PC-9 (cell line): ENCODE results near the gene SHISA5. TPM values are rescaled to one million over a fixed set of nuclear protein-coding genes. Genes with fewer than 3 reads are reported as not detected.

Source experiments
- Bru-seq: library from RNA; stranded (reverse); fragments of 400-500 nt; gene quantifications from one replicate; lab custom pipeline; 2021; lab: Mats Ljungman, UMichigan
- BruChase-seq, 2 experiments: library from RNA; stranded (reverse); fragments of 400-500 nt; gene quantifications; one replicate each; lab custom pipeline; 2021; lab: Mats Ljungman, UMichigan
- BruUV-seq: library from RNA; stranded (reverse); fragments of 400-500 nt; replicated peaks from 2 replicates; lab custom pipeline; 2021; lab: Mats Ljungman, UMichigan
- CTCF ChIA-PET: fragments of 300-600 bp; sonication (Branson Sonifier 250); formaldehyde crosslinking; loops from one replicate; lab custom pipeline; 2022; ENCODE audit warnings: antibody characterized with exemption; lab: Charles Lee
- POLR2A ChIA-PET: fragments of 300-600 bp; sonication (Branson Sonifier 250); formaldehyde crosslinking; loops from one replicate; lab custom pipeline; 2022; ENCODE audit warnings: antibody characterized with exemption; ENCODE audit not compliant: unreplicated experiment; lab: Charles Lee
- DNase-seq, 2 experiments: peaks; one replicate each; pipeline versions ENCODE4 v3.0.0 to v3.0.0-alpha.2; 2015 to 2022; ENCODE audit warnings: mixed read lengths in 1 of 2
- H2AFZ ChIP-seq: fragments of 200-600 bp; sonication (generic); 2 replicates; pipeline ENCODE4 v1.8.1; 2017; ENCODE audit warnings: antibody characterized with exemption
- H3F3A ChIP-seq: fragments of 200-600 bp; sonication (generic); 2 replicates; pipeline ENCODE4 v1.8.1; 2017; ENCODE audit warnings: antibody characterized with exemption, mild to moderate bottlenecking, low read depth; ENCODE audit not compliant: insufficient read depth
- H3K27ac ChIP-seq: fragments of 200-600 bp; sonication (generic); 2 replicates; pipeline ENCODE4 v1.6.1; 2016; ENCODE audit warnings: mixed run types
- H3K27me3 ChIP-seq: fragments of 200-600 bp; sonication (generic); 2 replicates; pipeline ENCODE4 v1.6.1; 2016; ENCODE audit warnings: low read depth, mixed run types; ENCODE audit not compliant: insufficient read depth
- H3K36me3 ChIP-seq: fragments of 200-600 bp; sonication (generic); 2 replicates; pipeline ENCODE4 v1.6.1; 2016; ENCODE audit warnings: low read depth, mixed run types
- H3K4me1 ChIP-seq: fragments of 200-600 bp; sonication (generic); replicated peaks from 2 replicates; pipeline ENCODE4 v1.6.1; 2016; ENCODE audit warnings: mixed run types; ENCODE audit not compliant: insufficient read depth
- H3K4me2 ChIP-seq: fragments of 200-600 bp; sonication (generic); 2 replicates; pipeline ENCODE4 v1.6.1; 2017; ENCODE audit warnings: mixed run types
- H3K4me3 ChIP-seq: fragments of 200-600 bp; sonication (generic); 2 replicates; pipeline ENCODE4 v1.6.1; 2016; ENCODE audit warnings: mixed run types
- H3K79me2 ChIP-seq: fragments of 200-600 bp; sonication (generic); 2 replicates; pipeline ENCODE4 v1.6.1; 2017; ENCODE audit warnings: low read depth, mixed run types
- H3K9me2 ChIP-seq: fragments of 200-600 bp; sonication (generic); 2 replicates; pipeline ENCODE4 v1.8.1; 2017; ENCODE audit warnings: mild to moderate bottlenecking; ENCODE audit not compliant: insufficient read depth
- H3K9me3 ChIP-seq: fragments of 200-600 bp; sonication (generic); 2 replicates; pipeline ENCODE4 v1.8.1; 2016; ENCODE audit warnings: low read depth; ENCODE audit not compliant: insufficient read depth
- H4K20me1 ChIP-seq: fragments of 200-600 bp; sonication (generic); 2 replicates; pipeline ENCODE4 v1.8.1; 2017; ENCODE audit not compliant: insufficient read depth
- CTCF ChIP-seq: fragments of 200-600 bp; sonication (generic); conservative IDR thresholded peaks from 2 replicates; pipeline ENCODE4 v1.6.1; 2017; ENCODE audit warnings: mixed run types, antibody characterized with exemption, mild to moderate bottlenecking, moderate library complexity
- EZH2 ChIP-seq: fragments of 200-600 bp; sonication (generic); IDR thresholded peaks from 2 replicates; pipeline ENCODE4 v1.8.0; 2017; ENCODE audit warnings: antibody characterized with exemption, low read depth
- intact Hi-C: fragments of 100-400 bp; cut with micrococcal nuclease; formaldehyde crosslinking; loops from one replicate; pipeline ENCODE4 v1.10.0; 2022; ENCODE audit not compliant: unreplicated experiment
- long read RNA-seq: library from polyadenylated mRNA; stranded (forward); transcript quantifications from one replicate; pipeline ENCODE4 v2.0.0, GENCODE V29; 2022
- total RNA-seq: library from RNA; stranded (reverse); gene quantifications from 2 replicates; pipeline ENCODE4 v1.2.3, GENCODE V29; 2021

Gene SHISA5, protein sequence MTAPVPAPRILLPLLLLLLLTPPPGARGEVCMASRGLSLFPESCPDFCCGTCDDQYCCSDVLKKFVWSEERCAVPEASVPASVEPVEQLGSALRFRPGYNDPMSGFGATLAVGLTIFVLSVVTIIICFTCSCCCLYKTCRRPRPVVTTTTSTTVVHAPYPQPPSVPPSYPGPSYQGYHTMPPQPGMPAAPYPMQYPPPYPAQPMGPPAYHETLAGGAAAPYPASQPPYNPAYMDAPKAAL
- total RNA-seq: 133 and 141 TPM in 2 replicates
- percentile 57 among the genes with signal in this experiment for Bru-seq, nascent RNA
- percentile 54 among the genes with signal in this experiment for BruChase-seq, experiment 1, labeled RNA remaining after a 2-hour chase
- percentile 79 among the genes with signal in this experiment for BruChase-seq, experiment 2, labeled RNA remaining after a 6-hour chase
- long read RNA-seq, transcript SHISA5-210 (6 exons, 2,081 nt): minor isoform, 7 of 335 reads
- long read RNA-seq, transcript SHISA5-206 (4 exons, 1,839 nt): major isoform, 125 of 335 reads
- long read RNA-seq, transcript SHISA5-208 (6 exons, 2,250 nt): minor isoform, 11 of 335 reads
- long read RNA-seq, transcript SHISA5-201 (6 exons, 2,369 nt): minor isoform, 123 of 335 reads
- long read RNA-seq, partial matches to known transcripts: 51 of 335 reads
- long read RNA-seq, other reads (novel, unspliced or antisense): 14 of 335 reads

DNA sequence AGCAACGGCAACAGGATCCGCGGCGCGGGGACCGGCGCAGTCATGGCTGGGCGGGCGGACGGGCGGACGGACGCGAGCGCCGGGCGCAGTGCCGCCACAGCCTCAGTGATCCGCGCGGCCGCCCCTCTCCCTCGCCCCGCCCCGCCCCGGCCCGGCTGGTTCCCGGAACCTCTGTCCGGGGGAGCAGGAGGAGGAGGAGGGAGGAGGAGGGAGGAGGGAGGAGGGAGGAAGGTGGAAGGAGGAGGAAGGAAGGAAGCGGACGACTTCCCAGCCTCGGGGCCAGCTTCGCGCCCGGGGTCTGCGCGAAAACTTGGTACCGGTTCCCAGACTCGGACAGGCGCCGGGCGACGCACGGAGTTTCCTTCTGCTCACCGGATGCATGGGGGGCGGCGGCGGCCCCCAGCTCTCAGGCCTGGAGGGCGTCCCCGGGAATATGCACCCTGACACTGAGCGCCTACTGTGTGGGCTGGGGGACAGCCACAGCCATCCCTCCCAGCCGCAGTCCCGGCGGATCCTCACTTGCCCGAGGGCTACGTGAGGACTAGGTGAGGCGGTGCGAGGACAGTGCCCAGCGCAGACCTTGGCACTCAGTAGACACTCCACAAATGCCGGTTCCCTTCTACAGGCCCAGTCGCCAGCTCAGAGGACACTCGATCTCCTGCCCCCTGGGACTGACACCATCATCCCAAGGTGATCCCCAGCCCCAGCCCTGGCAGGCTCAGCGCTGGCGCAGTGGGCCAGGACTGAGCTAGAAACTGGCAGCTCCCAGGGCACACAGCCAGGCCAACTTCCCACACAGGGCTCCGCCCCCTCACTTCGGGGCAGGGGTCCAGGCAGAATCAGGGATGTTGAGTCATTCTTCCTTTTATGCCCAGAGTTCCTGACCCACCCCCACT is at the start of gene SHISA5:
TSS of gene SHISA5 (minus strand) at position 124 of the 896 bp plus-strand sequence. CDS start at position 44, 80 bp downstream.
- H3K4me1 ChIP-seq: peaks cover 76% of the 10 kb centered on the region
- no peaks in the 10 kb centered on the region for H3K9me2 ChIP-seq
- no TSS peak for BruUV-seq
- H3K9me3 ChIP-seq: no peaks in the 10 kb centered on the region
- CTCF ChIA-PET: interaction anchor here (0.6 kb wide), 1 partner anchor 48 kb away, joined by 6 read pairs; no protein-coding TSS in a partner anchor
- no peaks in the 10 kb centered on the region for H3K27me3 ChIP-seq
- TF ChIP-seq EZH2 (no peak), CTCF (no peak)
- no peaks in the 10 kb centered on the region for H3K36me3 ChIP-seq
- no peaks in the 10 kb centered on the region for H4K20me1 ChIP-seq
- 0 out of 2 replicates have a peak within 1 kb of the TSS, but pooled peaks have one; percentile 29 for H3K27ac ChIP-seq
- H3K79me2 ChIP-seq: peaks cover 18% of the 10 kb centered on the region
- peak in 1 of 2 experiments; percentile 55 for DNase-seq
- POLR2A ChIA-PET: interaction anchor here (0.6 kb wide), 1 partner anchor 94 kb away, joined by 4 read pairs; no protein-coding TSS in a partner anchor
- H3F3A ChIP-seq: peaks cover 31% of the 10 kb centered on the region
- H3K4me3 ChIP-seq: peak within 1 kb of the TSS; percentile 71
- H2AFZ ChIP-seq: peak within 1 kb of the TSS; percentile 91
- intact Hi-C loops: loop anchor here (10.0 kb wide), 1 partner anchor 411 kb away; the partner anchor contains the start of gene ARIH2
- peak within 1 kb of the TSS; percentile 93 for H3K4me2 ChIP-seq

- no peaks in the 10 kb centered on the region for H3K36me3 ChIP-seq
- intact Hi-C loops: no loop called here
Observed at GRCh38 chr3:48553361-48553760, 49.4 kb upstream of the SHISA5 start.

More at GRCh38 chr3:48553361-48553760, 49.4 kb upstream of the SHISA5 start:
- Histone ChIP-seq H3K4me1 (peaks cover 17% of the 10 kb centered on the region), H3K9me3 (no peaks in the 10 kb centered on the region), H3K4me2 (no peak overlapping the region), H4K20me1 (no peaks in the 10 kb centered on the region), H3K27ac (no peak overlapping the region), H3K4me3 (no peak overlapping the region), H2AFZ (no peak overlapping the region), H3K27me3 (no peaks in the 10 kb centered on the region), H3F3A (peaks cover 8% of the 10 kb centered on the region; the same call in 1 of the 2 replicates), H3K9me2 (no peaks in the 10 kb centered on the region), H3K79me2 (no peaks in the 10 kb centered on the region)
- TF ChIP-seq CTCF: no peak
- no peak for TF ChIP-seq EZH2
- no peak for DNase-seq
- ChIA-PET POLR2A (interaction anchor here (0.6 kb wide), 1 partner anchor 83 kb away, joined by 6 read pairs; no protein-coding TSS in a partner anchor), CTCF (interaction anchor here (0.6 to 0.8 kb wide), 3 partner anchors 117 to 347 kb away, joined by 4 to 5 read pairs (median 5); no protein-coding TSS in a partner anchor)
- no TSS peak for BruUV-seq
